ENCODE results near the gene CCDC3. TPM values are rescaled to one million over a fixed set of nuclear protein-coding genes. Genes with fewer than 3 reads are reported as not detected.

CCDC3 gene
- polyA plus RNA-seq, 10 donors: 11.5 to 67.2 (median 17.5) TPM

Other genes starting within 250 kb of the CCDC3 start
- 10 to 100 TPM; 26.3 to 39.5 (median 31.1) TPM for gene OPTN, start 98.5 kb upstream of the CCDC3 start, polyA plus RNA-seq (ENCODE audit: insufficient read length in 10 of 10)
- 1 to 10 TPM; 3.0 to 8.1 (median 5.4) TPM for gene MCM10, start 159.8 kb upstream of the CCDC3 start, polyA plus RNA-seq (ENCODE audit: insufficient read length in 10 of 10)
- gene UCMA, start 232.7 kb upstream of the CCDC3 start, polyA plus RNA-seq (ENCODE audit: insufficient read length in 10 of 10): 1 to 10 TPM in 4 of 10 donors, under 1 TPM in 5, not detected in 1; 0.16 to 1.7 (median 0.96) TPM